Kasumi-1 (cell line): ENCODE results near the gene TPRN.

Experiments used
- DNase-seq, 2 experiments: peaks; one replicate each; lab custom pipeline; 2025; lab: John Stamatoyannopoulos, UW

TPRN gene

GRCh38 chr9:137173796-137174664, 26.5 kb downstream of the TPRN start:
- no peak for DNase-seq

- no peak for DNase-seq
These were observed 27.4 kb downstream of the TPRN start for GRCh38 chr9:137172901-137173795.

DNA sequence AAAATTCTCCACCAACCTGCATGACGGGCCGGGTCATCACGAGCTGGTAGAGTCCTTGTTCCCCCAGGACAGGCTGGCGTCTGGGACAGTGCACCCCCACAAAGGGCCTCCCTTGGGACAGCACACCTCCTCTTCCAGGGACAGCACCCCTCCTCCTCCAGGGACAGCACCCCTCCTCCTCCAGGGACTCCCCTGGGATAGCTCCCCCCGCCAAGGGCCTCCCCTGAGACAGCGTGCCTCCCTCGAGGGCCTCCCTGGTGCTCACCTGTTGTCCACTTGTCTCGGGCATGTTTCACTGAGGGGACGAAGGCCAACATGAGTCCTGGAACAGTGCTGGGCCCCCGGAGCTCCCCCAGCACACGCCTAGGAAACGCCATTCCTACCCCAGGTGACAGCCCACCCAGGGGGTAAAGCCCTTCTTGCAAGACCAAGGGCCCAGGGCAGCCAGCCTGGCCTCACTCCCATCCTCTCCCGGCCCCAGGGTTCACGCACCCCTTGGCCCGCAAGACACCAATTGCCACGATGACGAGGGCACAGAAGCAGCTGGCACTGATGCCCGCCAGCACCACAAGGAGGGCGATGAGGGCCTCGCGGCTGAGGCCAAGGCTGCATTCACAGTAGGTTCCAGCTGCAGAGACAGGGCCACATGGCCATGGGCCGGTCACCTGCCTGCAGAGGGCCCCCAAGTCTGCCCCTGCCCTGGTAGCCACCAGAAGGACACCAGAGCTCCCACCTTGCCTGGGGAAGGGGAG, 29.2 kb downstream of the TPRN start:
- no peak for DNase-seq

GRCh38 chr9:137170486-137171148, 29.9 kb downstream of the TPRN start:
- no peak for DNase-seq

DNA sequence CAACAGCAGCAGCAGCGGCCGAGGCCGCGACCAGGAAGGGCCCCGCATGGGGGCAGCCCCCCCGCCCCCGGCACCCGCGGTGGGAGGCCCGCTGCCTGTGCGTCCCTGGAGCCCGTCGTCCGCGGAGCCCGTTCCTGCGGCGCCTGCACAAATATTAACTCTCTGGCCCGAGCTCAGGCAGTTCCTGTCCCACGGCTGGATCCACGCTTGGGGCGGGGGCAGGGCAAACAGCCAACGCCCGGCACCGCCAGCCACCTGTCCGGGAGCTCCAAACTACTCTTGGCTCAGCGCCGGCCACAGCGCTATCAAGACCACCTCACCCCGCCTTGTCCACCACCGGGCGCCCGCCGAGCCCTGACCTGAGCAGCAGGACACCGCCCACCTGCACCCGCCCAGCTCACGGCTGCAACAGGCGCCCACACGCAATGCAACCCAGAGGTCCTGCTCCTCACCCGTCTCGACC, 30.6 kb downstream of the TPRN start, which contains the start of gene LRRC26:
Gene LRRC26, minus strand, starts transcription at position 156 of the 463 bp plus-strand sequence. Its CDS starts 108 bp downstream, at position 48.
- DNase-seq: no peak

- no peak for DNase-seq
These were observed 31.4 kb downstream of the TPRN start for GRCh38 chr9:137168904-137169856.

- DNase-seq: no peak
These were observed 32.0 kb downstream of the TPRN start for GRCh38 chr9:137168573-137168903.

GRCh38 chr9:137167747-137168572, 32.6 kb downstream of the TPRN start:
- no peak for DNase-seq

DNA sequence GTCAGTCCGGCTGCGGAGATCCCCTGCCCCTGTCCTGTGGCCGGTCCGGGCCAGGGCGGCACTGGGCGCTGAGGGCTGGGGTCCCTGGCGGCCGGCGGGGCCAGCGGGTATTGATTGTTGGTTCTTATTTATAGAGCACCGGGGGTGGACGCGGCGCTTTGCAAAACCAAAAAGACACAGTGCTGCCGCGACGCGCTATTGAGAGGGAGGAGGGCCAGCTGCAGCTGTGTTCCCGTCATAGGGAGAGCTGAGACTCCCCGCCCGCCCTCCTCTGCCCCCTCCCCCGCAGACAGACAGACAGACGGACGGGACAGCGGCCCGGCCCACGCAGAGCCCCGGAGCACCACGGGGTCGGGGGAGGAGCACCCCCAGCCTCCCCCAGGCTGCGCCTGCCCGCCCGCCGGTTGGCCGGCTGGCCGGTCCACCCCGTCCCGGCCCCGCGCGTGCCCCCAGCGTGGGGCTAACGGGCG, 33.2 kb downstream of the TPRN start:
- DNase-seq: no peak

DNA sequence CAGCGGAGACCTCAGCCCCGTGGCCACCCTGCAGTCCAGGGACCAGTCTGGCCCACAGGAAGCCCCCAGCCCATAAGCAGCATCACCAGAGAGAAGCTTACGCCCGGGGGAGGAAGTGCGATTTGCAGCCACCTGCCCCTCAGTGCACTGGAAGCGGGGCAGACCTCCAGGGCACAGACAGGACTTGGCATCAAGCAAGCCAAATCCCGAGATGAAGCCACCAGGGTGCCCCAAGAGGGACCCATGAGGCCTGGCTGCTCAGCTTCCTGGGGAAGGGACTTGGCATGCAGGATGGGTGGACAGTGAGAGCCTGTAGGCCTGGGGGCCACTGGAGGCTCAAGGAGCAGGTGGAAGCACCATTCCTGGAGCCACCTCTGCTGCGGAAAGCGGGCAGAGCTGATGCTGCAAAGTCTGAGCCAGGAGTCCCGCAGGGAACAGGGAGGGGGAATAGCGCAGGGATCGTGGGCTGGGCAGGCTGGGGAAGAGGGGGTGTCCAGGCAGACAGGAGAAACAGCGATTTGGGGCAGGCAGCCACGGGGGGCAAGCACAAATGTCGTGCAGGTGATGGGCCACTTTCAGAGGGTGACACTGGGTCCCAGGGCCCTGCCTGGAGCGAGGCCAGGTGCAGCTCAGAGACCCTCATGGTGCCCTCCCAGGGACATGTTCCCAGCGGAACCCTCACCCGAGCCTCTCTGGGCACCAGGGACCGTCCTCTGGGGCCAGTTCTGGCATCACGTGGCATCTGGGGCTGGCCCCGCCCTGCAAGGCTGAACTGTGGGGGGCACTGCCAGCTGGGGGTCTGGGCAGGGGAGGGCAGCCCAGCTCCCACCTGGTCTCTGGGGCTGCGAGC, 33.9 kb downstream of the TPRN start:
- DNase-seq: no peak

- DNase-seq: no peak
These were observed 35.2 kb downstream of the TPRN start for GRCh38 chr9:137165250-137165836.

DNA sequence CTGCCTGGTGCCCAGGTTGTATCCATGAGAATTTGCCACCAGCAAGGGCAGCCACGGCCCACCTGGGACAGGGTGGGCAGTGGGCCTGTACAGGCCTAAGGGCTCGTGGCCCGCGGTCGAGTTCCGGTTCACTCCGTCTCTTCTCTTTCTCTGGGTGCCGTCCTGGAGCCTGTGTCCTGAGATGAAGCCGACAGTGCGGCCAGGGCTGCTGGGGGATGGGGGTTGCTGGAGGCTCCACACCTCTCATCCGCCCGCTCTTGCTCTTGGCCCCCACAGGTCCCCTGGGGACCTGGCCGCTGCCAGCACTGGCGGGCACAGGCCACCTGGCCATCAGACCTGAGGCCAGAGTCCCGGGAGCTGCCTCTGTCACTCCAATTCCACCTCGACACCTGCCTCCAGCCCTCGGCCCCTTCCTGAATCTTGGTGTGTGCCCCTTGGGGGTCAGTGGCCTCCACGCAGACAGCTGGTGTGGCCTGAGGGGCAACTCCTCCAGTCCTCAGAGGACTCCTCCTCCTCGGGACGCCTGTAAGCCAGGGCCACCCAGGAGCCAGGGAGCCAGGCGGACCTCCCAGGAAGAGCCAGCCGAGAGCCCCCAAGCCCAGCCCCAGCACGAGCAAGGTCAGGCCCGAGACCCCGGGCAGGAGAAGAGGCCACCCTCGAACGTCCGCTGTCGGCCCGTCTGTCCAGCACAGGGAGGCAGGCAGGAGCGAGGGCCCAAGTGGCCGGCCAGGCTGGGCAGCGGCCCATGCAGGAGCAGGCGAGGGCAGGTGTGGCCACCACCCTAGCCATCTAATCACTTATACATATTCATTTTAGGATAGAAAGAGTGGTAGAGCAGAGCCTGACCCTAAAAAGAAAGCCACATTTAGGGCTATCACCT, 35.9 kb downstream of the TPRN start:
- no peak for DNase-seq

GRCh38 chr9:137163805-137164204, 36.7 kb downstream of the TPRN start:
- no peak for DNase-seq

- no peak for DNase-seq
These were observed 37.2 kb downstream of the TPRN start for GRCh38 chr9:137163365-137163715.

DNA sequence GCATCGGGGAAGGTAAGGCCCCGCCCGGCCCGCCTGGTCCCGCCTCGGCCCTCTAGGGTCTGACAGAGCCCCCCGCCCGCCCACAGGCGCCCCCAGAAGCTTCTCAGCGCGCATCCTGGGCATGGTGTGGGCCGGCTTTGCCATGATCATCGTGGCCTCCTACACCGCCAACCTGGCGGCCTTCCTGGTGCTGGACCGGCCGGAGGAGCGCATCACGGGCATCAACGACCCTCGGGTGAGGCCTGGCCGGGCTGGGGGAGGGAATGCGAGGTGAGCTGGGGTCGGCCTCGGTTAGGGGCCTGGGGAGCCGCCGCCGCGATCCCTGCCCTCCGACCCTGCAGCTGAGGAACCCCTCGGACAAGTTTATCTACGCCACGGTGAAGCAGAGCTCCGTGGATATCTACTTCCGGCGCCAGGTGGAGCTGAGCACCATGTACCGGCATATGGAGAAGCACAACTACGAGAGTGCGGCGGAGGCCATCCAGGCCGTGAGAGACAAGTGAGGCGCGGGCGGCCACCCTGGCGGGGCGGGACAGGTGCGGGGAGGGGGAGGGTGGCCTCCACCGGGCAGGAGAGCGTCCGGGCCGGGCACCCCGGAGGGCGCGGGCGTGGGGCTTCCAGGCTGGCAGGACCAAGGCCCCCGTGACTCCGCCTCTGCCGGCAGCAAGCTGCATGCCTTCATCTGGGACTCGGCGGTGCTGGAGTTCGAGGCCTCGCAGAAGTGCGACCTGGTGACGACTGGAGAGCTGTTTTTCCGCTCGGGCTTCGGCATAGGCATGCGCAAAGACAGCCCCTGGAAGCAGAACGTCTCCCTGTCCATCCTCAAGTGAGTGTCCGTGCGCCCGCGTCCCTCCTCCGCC, 37.8 kb downstream of the TPRN start:
- no peak for DNase-seq
